K562 (cell line): ENCODE results near the gene TRAIP. TPM values are rescaled to one million over a fixed set of nuclear protein-coding genes. Genes with fewer than 3 reads are reported as not detected.

Experiments
- ATAC-seq: fragments of 200-7000 bp; cut with Tn5 transposase; 3 replicates; pipeline ENCODE4 v1.9.1; 2020; ENCODE audit warnings: moderate library complexity
- BruUV-seq: library from RNA; stranded (reverse); fragments of 400-500 nt; replicated peaks from 2 replicates; lab custom pipeline; 2021; lab: Mats Ljungman, UMichigan
- CTCF ChIA-PET: fragments of 300-600 bp; formaldehyde crosslinking; extraction: SDS; loops from one replicate; lab custom pipeline; 2021; ENCODE audit warnings: low intra/inter-chr PET ratio; lab: Yijun Ruan, JAX
- POLR2A ChIA-PET: fragments of 300-600, 350-650 bp; sonication (Branson Sonifier 250); formaldehyde crosslinking; extraction: SDS; loops from one replicate; lab custom pipeline; 2021; ENCODE audit warnings: antibody characterized with exemption, inconsistent platforms; lab: Yijun Ruan, JAX
- DNase-seq, 4 experiments: peaks; one replicate each; pipeline versions ENCODE4 v3.0.0 to v3.0.0-alpha.2; 2011 to 2018; ENCODE audit warnings: low spot score in 3 of 4, mixed read lengths in 3 of 4; ENCODE audit errors: extremely low read depth in 1 of 4
- FAIRE-seq: peaks from 2 replicates; lab custom pipeline; 2011; peaks lifted over from hg19 to GRCh38; lab: Jason Lieb, UNC
- H2AFZ ChIP-seq: 2 replicates; pipeline ENCODE4 v1.6.0; 2011; ENCODE audit warnings: low read depth, low read length, control low read depth, inconsistent platforms
- H3K27ac ChIP-seq: fragments of 200-600 bp; 3 replicates; pipeline ENCODE4 v1.8.0; 2011; ENCODE audit warnings: low read depth, mild to moderate bottlenecking, control low read depth, inconsistent platforms, low read length, moderate library complexity, mixed read lengths; ENCODE audit errors: extremely low read depth
- H3K27me3 ChIP-seq, 2 experiments: fragments of 300-600 bp in 1 of 2; 2 replicates in 1 of 2; 3 replicates in 1 of 2; pipeline versions ENCODE4 v1.6.0 to v1.8.0; 2011; ENCODE audit warnings: inconsistent platforms in 2 of 2, low read length in 2 of 2, mild to moderate bottlenecking in 1 of 2, mixed read lengths in 1 of 2, moderate library complexity in 1 of 2; ENCODE audit not compliant: control insufficient read depth in 2 of 2, insufficient read depth in 2 of 2
- H3K36me3 ChIP-seq: fragments of 300-600 bp; 3 replicates; pipeline ENCODE4 v1.8.0; 2011; ENCODE audit warnings: mild to moderate bottlenecking, low read length, inconsistent platforms; ENCODE audit not compliant: control insufficient read depth, insufficient read depth
- H3K4me1 ChIP-seq, 2 experiments: fragments of 200-600 bp in 1 of 2; replicated peaks in 1 of 2; 2 replicates in 1 of 2; 3 replicates in 1 of 2; pipeline versions ENCODE4 v1.5.1 to v1.8.0; 2011; ENCODE audit warnings: inconsistent platforms in 2 of 2, low read length in 2 of 2, mild to moderate bottlenecking in 1 of 2, mixed read lengths in 1 of 2, moderate library complexity in 1 of 2; ENCODE audit not compliant: control insufficient read depth in 2 of 2, insufficient read depth in 2 of 2
- H3K4me2 ChIP-seq: 2 replicates; pipeline ENCODE4 v1.6.1; 2011; ENCODE audit warnings: low read length, control low read depth, inconsistent platforms, mixed read lengths; ENCODE audit not compliant: insufficient read depth
- H3K4me3 ChIP-seq: fragments of 200-600 bp; sonication (generic), shearing (Covaris generic); 2 replicates; pipeline ENCODE4 v1.5.1; 2016; ENCODE audit warnings: control low read depth, inconsistent platforms
- H3K79me2 ChIP-seq: fragments of 200-600 bp; 3 replicates; pipeline ENCODE4 v1.8.0; 2011; ENCODE audit warnings: low read length, inconsistent platforms; ENCODE audit not compliant: control insufficient read depth, insufficient read depth
- H3K9ac ChIP-seq, 2 experiments: 2 replicates each; pipeline versions ENCODE4 v1.6.0 to v1.6.1; 2011; ENCODE audit warnings: low read depth in 2 of 2, low read length in 2 of 2, control low read depth in 1 of 2, inconsistent platforms in 1 of 2, mild to moderate bottlenecking in 1 of 2, mixed read lengths in 1 of 2; ENCODE audit not compliant: insufficient read depth in 1 of 2
- H3K9me1 ChIP-seq: one replicate; pipeline ENCODE4 v1.6.0; 2011; ENCODE audit warnings: inconsistent platforms, mild to moderate bottlenecking, low read length, moderate library complexity; ENCODE audit not compliant: control insufficient read depth, insufficient read depth
- H3K9me3 ChIP-seq: replicated peaks from 2 replicates; pipeline ENCODE4 v1.5.1; 2011; ENCODE audit warnings: low read depth, low read length, inconsistent platforms; ENCODE audit not compliant: control insufficient read depth, insufficient read depth
- H4K20me1 ChIP-seq: replicated peaks from 2 replicates; pipeline ENCODE4 v1.6.1; 2011; ENCODE audit warnings: low read length, inconsistent platforms, mixed read lengths; ENCODE audit not compliant: control insufficient read depth, insufficient read depth
- ATF3 ChIP-seq, 2 experiments: fragments of 450-650 bp in 1 of 2; sonication (generic) in 1 of 2; formaldehyde crosslinking in 1 of 2; IDR thresholded peaks in 1 of 2; conservative IDR thresholded peaks in 1 of 2; 2 replicates each; pipeline versions ENCODE4 v1.6.1 to v1.8.1; 2016 to 2023; ENCODE audit warnings: mild to moderate bottlenecking in 2 of 2, moderate library complexity in 2 of 2, inconsistent platforms in 1 of 2, missing genetic modification reagents in 1 of 2
- BDP1 ChIP-seq: IDR thresholded peaks from 3 replicates; pipeline ENCODE4 v1.6.1; 2011; ENCODE audit not compliant: insufficient read length, insufficient read depth
- DPF2 ChIP-seq: fragments of 450-650 bp; IDR thresholded peaks from 2 replicates; pipeline ENCODE4 v1.6.1; 2016
- EWSR1 ChIP-seq: fragments of 450-650 bp; IDR thresholded peaks from 2 replicates; pipeline ENCODE4 v1.6.1; 2018; ENCODE audit warnings: borderline replicate concordance, mild to moderate bottlenecking, low read depth, moderate library complexity; ENCODE audit not compliant: partially characterized antibody
- FUS ChIP-seq: fragments of 200-400 bp; formaldehyde crosslinking; optimal IDR thresholded peaks from 2 replicates; pipeline ENCODE3; 2017; ENCODE audit warnings: low read depth, low read length
- KDM2B ChIP-seq: fragments of 250-450 bp; sonication (Bioruptor Pico); IDR thresholded peaks from 2 replicates; pipeline ENCODE4 v1.8.0; 2021; ENCODE audit warnings: mild to moderate bottlenecking, moderate library complexity
- KDM4B ChIP-seq, 2 experiments: fragments of 450-650 bp in 1 of 2; sonication (generic) in 1 of 2; IDR thresholded peaks; 2 replicates each; pipeline ENCODE4 v1.6.1; 2016 to 2017; ENCODE audit warnings: borderline replicate concordance in 2 of 2, antibody characterized with exemption in 1 of 2, low read depth in 1 of 2, mild to moderate bottlenecking in 1 of 2
- LEF1 ChIP-seq: fragments of 450-650 bp; IDR thresholded peaks from 2 replicates; pipeline ENCODE4 v1.6.1; 2016; ENCODE audit warnings: mild to moderate bottlenecking
- MEIS2 ChIP-seq: fragments of 450-650 bp; IDR thresholded peaks from 2 replicates; pipeline ENCODE4 v1.6.1; 2014; ENCODE audit warnings: mild to moderate bottlenecking; ENCODE audit not compliant: partially characterized antibody
- RBBP5 ChIP-seq: fragments of 200-600 bp; sonication (generic); IDR thresholded peaks from 2 replicates; pipeline ENCODE4 v1.6.1; 2012; ENCODE audit warnings: borderline replicate concordance, mild to moderate bottlenecking, low read length, control low read depth, inconsistent platforms; ENCODE audit not compliant: insufficient read depth, poor library complexity, severe bottlenecking
- RBFOX2 ChIP-seq: fragments of 200-400 bp; formaldehyde crosslinking; IDR thresholded peaks from 2 replicates; pipeline ENCODE4 v1.6.1; 2017; ENCODE audit warnings: low read depth, mild to moderate bottlenecking, low read length, moderate library complexity
- RUNX1 ChIP-seq: sonication (generic); IDR thresholded peaks from 2 replicates; pipeline ENCODE4 v1.6.1; 2016; ENCODE audit warnings: antibody characterized with exemption, low read depth
- SP1 ChIP-seq: sonication (generic); formaldehyde crosslinking; IDR thresholded peaks from 2 replicates; pipeline ENCODE4 v1.8.1; 2022; ENCODE audit warnings: mild to moderate bottlenecking, missing genetic modification reagents
- TARDBP ChIP-seq: fragments of 450-650 bp; IDR thresholded peaks from 2 replicates; pipeline ENCODE4 v1.6.1; 2016
- THAP12 ChIP-seq: fragments of 250-450 bp; sonication (Bioruptor Pico); IDR thresholded peaks from 2 replicates; pipeline ENCODE4 v1.9.0; 2021; ENCODE audit warnings: mild to moderate bottlenecking, inconsistent platforms
- USF2 ChIP-seq: sonication (generic); formaldehyde crosslinking; IDR thresholded peaks from 2 replicates; pipeline ENCODE4 v1.5.0; 2020; ENCODE audit warnings: missing genetic modification reagents
- ZNF146 ChIP-seq: IDR thresholded peaks from one replicate; pipeline ENCODE4 v1.6.1; 2018; ENCODE audit warnings: missing compliant biosample characterization; ENCODE audit not compliant: unreplicated experiment
- ZNF253 ChIP-seq: fragments of 250-450 bp; sonication (Bioruptor Pico); conservative IDR thresholded peaks from 2 replicates; pipeline ENCODE4 v1.6.1; 2021; ENCODE audit warnings: mild to moderate bottlenecking
- ZNF263 ChIP-seq: sonication (generic); formaldehyde crosslinking; IDR thresholded peaks from 2 replicates; pipeline ENCODE4 v1.8.0; 2022; ENCODE audit warnings: mild to moderate bottlenecking, missing genetic modification reagents, borderline replicate concordance
- WGBS: fragments of 100-300 bp; shearing (Covaris generic); methylation state at CpG from one replicate; pipeline ENCODE4 v1.1.6; 2016; ENCODE audit warnings: low coverage, mixed read lengths; ENCODE audit not compliant: insufficient coverage; ENCODE audit errors: missing lambda C conversion rate; 5-methylcytosine and 5-hydroxymethylcytosine counted together
- in situ Hi-C: fragments of 300-500 bp; cut with MboI; formaldehyde crosslinking; loops from 4 replicates; pipeline ENCODE4 v1.15.0; 2018; ENCODE audit warnings: inconsistent platforms, mixed read lengths
- intact Hi-C: fragments of 100-400 bp; cut with micrococcal nuclease; formaldehyde crosslinking; loops from 2 replicates; pipeline ENCODE4 v1.14.2; 2022
- polyA plus RNA-seq, 8 experiments: library from polyadenylated mRNA; depleted of rRNA in 4 of 8; stranded (reverse) in 5 of 8; unstranded in 3 of 8; fragments of >200 nt; fragmentation: Nextera tagmentation in 2 of 8; fragmentation: Illumina TruSeq in 1 of 8; extraction: Ambion mirVana in 2 of 8; extraction: Trizol in 1 of 8; gene quantifications; 2 replicates each; pipeline versions ENCODE4 v1.2.1 to v1.2.3, GENCODE V29; 2011 to 2014; ENCODE audit warnings: inconsistent platforms in 1 of 8, missing spikeins in 1 of 8
- total RNA-seq, 7 experiments: library from RNA; depleted of rRNA in 6 of 7; stranded (reverse); fragments of >200 nt in 6 of 7; fragmentation: Illumina TruSeq in 2 of 7; extraction: Trizol in 2 of 7; gene quantifications; 2 replicates each; pipeline versions ENCODE4 v1.2.1 to v1.2.3, GENCODE V29; 2011 to 2021; ENCODE audit warnings: low replicate concordance in 1 of 7

TRAIP gene
- total and polyA plus RNA-seq, 9 of the 15 experiments (the other 6 are each of a cell fraction or from before 2014, with no cell fraction given): 14.3 to 38.6 (median 21.2) TPM

GRCh38 chr3:49790626-49791411 is 65.5 kb downstream of the TRAIP start:
- Histone ChIP-seq H3K9ac (no peak overlapping the region; a peak in 1 of 4 replicates), H2AFZ (no peak overlapping the region), H3K4me1 (peaks cover 15 to 20% of the 10 kb centered on the region in 2 experiments; a peak in 4 of 5 replicates), H3K4me2 (no peak overlapping the region), H3K36me3 (no peaks in the 10 kb centered on the region), H4K20me1 (no peaks in the 10 kb centered on the region), H3K9me1 (no peaks in the 10 kb centered on the region), H3K79me2 (peaks cover 12% of the 10 kb centered on the region), H3K27me3 (no peaks in the 10 kb centered on the region), H3K9me3 (no peaks in the 10 kb centered on the region), H3K4me3 (no peak overlapping the region), H3K27ac (no peak overlapping the region)
- intact Hi-C loops: no loop called here
- CTCF ChIA-PET: no interaction called here
- in situ Hi-C loops: no loop called here
- FAIRE-seq: peak; percentile 29
- BruUV-seq: no TSS peak
- DNase-seq: peak; percentile 29 to 64 (median 46)
- POLR2A ChIA-PET: interaction anchor here (1.1 kb wide), 1 partner anchor 13 kb away, joined by 3 read pairs; no protein-coding TSS in a partner anchor
- ATAC-seq: no peak
- WGBS: 24% methylated on average over 9 of the region's 9 CpGs
- no peak for TF ChIP-seq RBBP5
- TF ChIP-seq EWSR1: no peak
- peak; percentile 50; the same call in 1 of the 2 replicates for TF ChIP-seq ZNF263 (CRISPR knock-in tag)
- TF ChIP-seq KDM4B (IDR thresholded peaks at IDR 0.05; ENCODE audit: borderline replicate concordance in 2 of 2, low read depth in 1 of 2): no peak
- no peak for TF ChIP-seq THAP12 (CRISPR knock-in tag)
- TF ChIP-seq TARDBP: no peak
- TF ChIP-seq SP1 (CRISPR knock-in tag): no peak
- no peak for TF ChIP-seq FUS
- no peak for TF ChIP-seq RBFOX2
- no peak for TF ChIP-seq ZNF146 (CRISPR knock-in tag)
- TF ChIP-seq BDP1: no peak
- no peak for TF ChIP-seq LEF1
- TF ChIP-seq ZNF253 (CRISPR knock-in tag): no peak
- TF ChIP-seq KDM2B (CRISPR knock-in tag): no peak
- TF ChIP-seq MEIS2: peak; percentile 95
- TF ChIP-seq ATF3 (IDR thresholded peaks at IDR 0.05): peak; percentile 75
- TF ChIP-seq ATF3 (CRISPR knock-in tag; conservative IDR thresholded peaks at IDR 0.05): no peak
- TF ChIP-seq RUNX1: no peak
- no peak for TF ChIP-seq USF2
- TF ChIP-seq DPF2: 0 out of 2 replicates have a peak, but pooled peaks have one; percentile 26
